OCI-LY1 (cell line): ENCODE measurements around the gene PACS2.

ENCODE experiments used
- H2AFZ ChIP-seq: fragments of 200-600 bp; sonication (generic), shearing (Covaris generic); 2 replicates; pipeline ENCODE4 v1.6.0; 2014; ENCODE audit warnings: antibody characterized with exemption, mild to moderate bottlenecking, low read length
- H3F3A ChIP-seq: fragments of 200-600 bp; sonication (generic), shearing (Covaris generic); 2 replicates; pipeline ENCODE4 v1.6.0; 2014; ENCODE audit warnings: mild to moderate bottlenecking, antibody characterized with exemption, low read length, moderate library complexity; ENCODE audit not compliant: insufficient read depth
- H3K27ac ChIP-seq: fragments of 200-600 bp; sonication (generic); 2 replicates; pipeline ENCODE4 v1.5.1; 2014; ENCODE audit warnings: low read length, mixed run types, mild to moderate bottlenecking, low read depth; ENCODE audit not compliant: poor library complexity, severe bottlenecking
- H3K27me3 ChIP-seq: fragments of 200-600 bp; sonication (generic); 2 replicates; pipeline ENCODE4 v1.6.0; 2014; ENCODE audit warnings: antibody characterized with exemption, mild to moderate bottlenecking, low read length, moderate library complexity; ENCODE audit not compliant: insufficient read depth
- H3K36me3 ChIP-seq: fragments of 200-600 bp; sonication (generic); 2 replicates; pipeline ENCODE4 v1.6.1; 2014; ENCODE audit warnings: mild to moderate bottlenecking, antibody characterized with exemption, low read length, moderate library complexity, mixed read lengths; ENCODE audit not compliant: insufficient read depth
- H3K4me1 ChIP-seq: fragments of 200-600 bp; sonication (generic); 2 replicates; pipeline ENCODE4 v1.5.1; 2014; ENCODE audit warnings: mild to moderate bottlenecking, low read length, moderate library complexity; ENCODE audit not compliant: insufficient read depth, severe bottlenecking
- H3K4me2 ChIP-seq: fragments of 200-600 bp; sonication (generic), shearing (Covaris generic); 2 replicates; pipeline ENCODE4 v1.6.1; 2014; ENCODE audit warnings: low read length
- H3K4me3 ChIP-seq: fragments of 200-600 bp; sonication (generic); 2 replicates; pipeline ENCODE4 v1.5.1; 2014; ENCODE audit warnings: low read length, low read depth, mild to moderate bottlenecking, mixed read lengths; ENCODE audit not compliant: poor library complexity, severe bottlenecking
- H3K79me2 ChIP-seq: fragments of 200-600 bp; shearing (Covaris generic); 2 replicates; pipeline ENCODE4 v1.6.1; 2016; ENCODE audit warnings: mixed run types, low read length, mixed read lengths; ENCODE audit not compliant: insufficient read depth
- H3K9ac ChIP-seq: fragments of 200-600 bp; sonication (generic), shearing (Covaris generic); 2 replicates; pipeline ENCODE4 v1.6.1; 2014; ENCODE audit warnings: mild to moderate bottlenecking, low read length, mixed read lengths
- H3K9me2 ChIP-seq: fragments of 200-600 bp; sonication (generic), shearing (Covaris generic); 2 replicates; pipeline ENCODE4 v1.6.1; 2014; ENCODE audit warnings: low read depth, mild to moderate bottlenecking, low read length, mixed read lengths
- H3K9me3 ChIP-seq: fragments of 200-600 bp; shearing (Covaris generic); 2 replicates; pipeline ENCODE4 v1.6.1; 2014; ENCODE audit warnings: low read length, mixed read lengths
- H4K20me1 ChIP-seq: fragments of 200-600 bp; sonication (generic), shearing (Covaris generic); 2 replicates; pipeline ENCODE4 v1.6.0; 2016; ENCODE audit warnings: mild to moderate bottlenecking, low read length; ENCODE audit not compliant: insufficient read depth
- CTCF ChIP-seq: fragments of 200-600 bp; sonication (generic), shearing (Covaris generic); IDR thresholded peaks from 2 replicates; pipeline ENCODE4 v1.5.1; 2017; ENCODE audit warnings: mild to moderate bottlenecking, antibody characterized with exemption, low read length, moderate library complexity, mixed read lengths
- EZH2 ChIP-seq: fragments of 200-600 bp; sonication (generic), shearing (Covaris generic); IDR thresholded peaks from 2 replicates; pipeline ENCODE4 v1.8.0; 2017; ENCODE audit warnings: borderline replicate concordance, mixed run types, mild to moderate bottlenecking, antibody characterized with exemption, low read length, moderate library complexity, mixed read lengths

Gene PACS2

GRCh38 chr14:105425823-105426247, 111.3 kb downstream of the PACS2 start:
- Histone ChIP-seq H3K36me3 (peaks cover 70% of the 10 kb centered on the region), H4K20me1 (no peaks in the 10 kb centered on the region)

GRCh38 chr14:105426416-105427130, 112.0 kb downstream of the PACS2 start:
- no peak overlapping the region for H3K4me2 ChIP-seq
- H3K36me3 ChIP-seq: peaks cover 77% of the 10 kb centered on the region
- H3K4me3 ChIP-seq: no peak overlapping the region
- H3K9me2 ChIP-seq: no peaks in the 10 kb centered on the region
- H3K27me3 ChIP-seq: no peaks in the 10 kb centered on the region
- peaks cover 11% of the 10 kb centered on the region for H3K4me1 ChIP-seq
- no peaks in the 10 kb centered on the region for H3F3A ChIP-seq
- H2AFZ ChIP-seq: no peak overlapping the region
- TF ChIP-seq EZH2 (no peak), CTCF (no peak)
- H3K9ac ChIP-seq: no peak overlapping the region
- H3K79me2 ChIP-seq: peaks cover 82% of the 10 kb centered on the region
- no peak overlapping the region for H3K27ac ChIP-seq
- H3K9me3 ChIP-seq: peaks cover 15% of the 10 kb centered on the region
- H4K20me1 ChIP-seq: no peaks in the 10 kb centered on the region

More at GRCh38 chr14:105425823-105426247, 111.3 kb downstream of the PACS2 start:
- no peak overlapping the region for H3K9ac ChIP-seq
- H3F3A ChIP-seq: no peaks in the 10 kb centered on the region
- H3K27ac ChIP-seq: no peak overlapping the region
- peaks cover 9% of the 10 kb centered on the region for H3K9me3 ChIP-seq
- no peak overlapping the region for H3K4me3 ChIP-seq
- H3K4me2 ChIP-seq: no peak overlapping the region
- TF ChIP-seq CTCF (no peak), EZH2 (no peak)
- no peaks in the 10 kb centered on the region for H3K9me2 ChIP-seq
- no peaks in the 10 kb centered on the region for H3K27me3 ChIP-seq
- no peak overlapping the region for H2AFZ ChIP-seq
- H3K79me2 ChIP-seq: peaks cover 82% of the 10 kb centered on the region
- H3K4me1 ChIP-seq: peaks cover 18% of the 10 kb centered on the region

DNA sequence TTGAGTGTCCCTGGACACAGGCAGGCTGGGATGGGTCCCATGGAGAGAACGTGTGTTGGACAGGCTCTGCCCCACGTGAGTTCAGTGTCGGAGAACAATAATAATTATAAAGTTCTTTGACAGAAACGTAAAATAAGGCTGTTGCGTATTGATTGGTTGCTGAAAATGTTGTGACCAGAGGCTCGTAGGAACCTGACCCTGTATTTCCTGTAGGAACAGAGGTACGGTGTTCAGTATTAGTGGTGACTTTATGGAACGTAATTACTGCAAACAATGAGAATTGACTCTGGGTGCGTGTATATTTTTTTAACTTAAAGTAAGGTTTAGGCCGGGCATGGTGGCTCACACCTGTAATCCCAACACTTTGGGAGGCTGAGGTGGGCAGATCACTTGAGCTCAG, 112.9 kb downstream of the PACS2 start:
- H3K9me2 ChIP-seq: no peaks in the 10 kb centered on the region
- no peak overlapping the region for H3K4me3 ChIP-seq
- H4K20me1 ChIP-seq: no peaks in the 10 kb centered on the region
- H3K9me3 ChIP-seq: peaks cover 16% of the 10 kb centered on the region
- H3K36me3 ChIP-seq: peaks cover 82% of the 10 kb centered on the region
- H3K4me1 ChIP-seq: peaks cover 3% of the 10 kb centered on the region
- TF ChIP-seq CTCF (no peak), EZH2 (no peak)
- H3F3A ChIP-seq: no peaks in the 10 kb centered on the region
- H2AFZ ChIP-seq: no peak overlapping the region
- no peak overlapping the region for H3K27ac ChIP-seq
- no peak overlapping the region for H3K4me2 ChIP-seq
- no peaks in the 10 kb centered on the region for H3K27me3 ChIP-seq
- no peak overlapping the region for H3K9ac ChIP-seq
- peaks cover 79% of the 10 kb centered on the region for H3K79me2 ChIP-seq
